A204.1 (cell line): ENCODE measurements around the gene SYCE3.
"Not testable (repeated sequence)": the region's sequence is repeated elsewhere in the genome, so short reads cannot be mapped to it uniquely, and the experiment has no call there.

ENCODE experiments used
- FAIRE-seq: peaks from 2 replicates; lab custom pipeline; 2012; peaks lifted over from hg19 to GRCh38; lab: Jason Lieb, UNC

The SYCE3 gene, protein sequence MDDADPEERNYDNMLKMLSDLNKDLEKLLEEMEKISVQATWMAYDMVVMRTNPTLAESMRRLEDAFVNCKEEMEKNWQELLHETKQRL

DNA sequence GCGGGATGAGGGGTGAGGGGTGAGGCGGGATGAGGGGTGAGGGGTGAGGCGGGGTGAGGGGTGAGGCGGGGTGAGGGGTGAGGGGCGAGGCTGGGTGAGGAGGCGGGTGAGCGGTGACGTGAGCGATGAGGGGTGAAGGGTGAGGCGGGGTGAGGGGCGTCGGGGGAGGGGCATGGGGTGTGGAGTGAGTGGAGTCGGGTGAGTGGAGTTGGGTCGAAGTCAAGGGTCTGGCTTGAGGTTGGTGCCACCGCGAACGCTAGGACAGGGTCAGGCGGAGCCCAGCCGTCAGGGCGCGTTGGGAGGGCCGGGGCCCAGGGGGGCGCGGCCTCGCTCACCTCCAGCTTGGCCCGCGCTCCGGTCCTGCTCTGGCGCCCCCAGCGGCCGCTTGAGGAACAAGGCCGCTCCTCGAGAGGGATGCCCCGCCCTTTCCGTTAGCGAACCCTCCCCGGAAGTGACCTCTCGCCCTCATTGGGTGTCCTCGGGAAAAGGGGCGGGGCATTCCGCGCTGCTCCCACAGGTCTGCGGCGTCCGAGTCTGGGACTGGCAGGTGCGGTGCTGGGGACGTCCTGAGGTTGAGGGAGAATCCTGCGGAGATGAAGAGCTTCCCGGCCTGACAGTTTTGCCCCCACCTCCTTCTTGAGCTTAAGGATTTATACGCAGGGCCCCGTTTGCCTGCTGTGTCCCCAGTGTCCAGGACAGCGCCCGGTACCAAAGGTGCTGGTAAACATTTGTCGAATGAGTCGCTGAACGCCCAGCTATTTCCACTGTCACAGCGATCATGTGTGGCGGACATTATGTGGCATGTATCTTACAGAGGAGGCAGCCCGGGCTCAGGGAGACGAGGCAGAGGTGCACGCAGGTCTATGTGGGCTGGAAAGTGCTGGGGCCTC, at the start of gene SYCE3:
SYCE3 (minus strand) TSS at position 397 of the 890 bp plus-strand sequence. CDS start 6,514 bp downstream, outside the sequence.
- peak; percentile 58 for FAIRE-seq

DNA sequence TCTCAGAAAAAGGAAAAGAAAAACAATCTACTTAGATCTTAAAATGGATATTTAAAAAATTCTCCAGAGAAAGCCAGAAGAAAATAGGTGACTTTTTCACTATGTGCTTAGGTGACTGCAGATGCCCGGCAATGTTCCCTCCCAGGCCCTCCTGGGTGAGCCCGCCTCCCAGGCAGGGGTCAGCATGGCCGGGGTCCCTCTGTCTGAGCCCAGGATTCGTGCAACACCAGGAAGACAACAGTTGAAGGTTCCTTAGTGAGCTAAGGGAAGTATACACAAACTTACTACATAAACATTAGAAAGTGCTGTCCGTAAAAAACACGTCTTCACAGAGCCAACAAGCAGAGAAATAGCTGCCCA, 49.4 kb upstream of the SYCE3 start:
- FAIRE-seq: no peak

DNA sequence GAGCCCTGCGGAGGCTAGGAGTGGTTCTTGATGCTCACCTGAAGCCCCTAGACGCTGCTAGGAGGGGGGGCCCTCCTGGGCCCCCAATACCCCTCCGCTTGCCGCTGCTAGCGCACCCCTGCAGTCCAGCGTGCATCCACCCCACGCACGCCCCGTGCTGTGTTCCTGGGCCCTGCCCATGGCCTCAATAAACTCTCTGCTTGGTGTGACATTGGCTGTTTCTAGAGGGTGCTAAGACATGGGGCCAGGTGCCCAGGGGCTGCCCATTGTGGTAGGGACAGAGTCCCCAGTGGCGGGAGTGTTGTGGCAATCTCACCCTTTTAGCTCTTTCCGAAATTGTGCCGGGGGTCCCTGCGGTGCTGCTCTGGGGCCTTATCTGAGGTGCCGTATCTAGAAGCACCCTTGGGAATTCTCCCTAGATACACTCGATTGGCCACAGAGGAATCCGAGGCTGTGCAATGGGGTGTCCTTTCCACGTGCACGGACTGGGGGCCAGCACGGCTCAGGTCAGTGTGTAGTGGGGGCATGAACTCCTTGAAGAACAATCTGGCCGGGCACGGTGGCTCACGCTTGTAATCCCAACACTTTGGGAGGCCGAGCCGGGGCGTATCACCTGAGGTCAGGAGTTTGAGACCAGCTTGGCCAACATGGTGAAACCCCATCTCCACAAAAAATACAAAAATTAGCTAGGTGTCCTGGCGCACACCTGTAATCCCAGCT, 48.8 kb upstream of the SYCE3 start:
- FAIRE-seq: no peak

DNA sequence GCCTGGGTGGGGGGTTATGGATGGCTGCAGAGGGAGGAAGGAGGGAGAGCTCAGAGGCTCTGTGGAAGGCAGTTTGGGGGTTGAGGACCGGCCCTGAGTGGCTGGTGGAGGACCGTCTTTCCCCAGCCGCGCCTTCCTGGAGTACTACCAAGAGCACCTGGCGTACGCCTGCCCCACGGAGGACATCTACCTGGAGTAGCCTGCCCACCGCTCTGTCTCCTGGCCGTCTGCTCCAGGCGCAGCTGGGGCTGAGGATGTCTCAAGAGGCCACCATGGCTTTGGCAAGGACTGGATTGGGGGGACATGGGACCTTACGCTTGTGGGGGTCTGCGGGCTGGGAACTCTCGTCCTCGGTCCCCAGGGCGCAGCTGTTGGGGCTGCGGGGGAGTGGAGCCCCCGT, 47.9 kb upstream of the SYCE3 start:
- FAIRE-seq: no peak

DNA sequence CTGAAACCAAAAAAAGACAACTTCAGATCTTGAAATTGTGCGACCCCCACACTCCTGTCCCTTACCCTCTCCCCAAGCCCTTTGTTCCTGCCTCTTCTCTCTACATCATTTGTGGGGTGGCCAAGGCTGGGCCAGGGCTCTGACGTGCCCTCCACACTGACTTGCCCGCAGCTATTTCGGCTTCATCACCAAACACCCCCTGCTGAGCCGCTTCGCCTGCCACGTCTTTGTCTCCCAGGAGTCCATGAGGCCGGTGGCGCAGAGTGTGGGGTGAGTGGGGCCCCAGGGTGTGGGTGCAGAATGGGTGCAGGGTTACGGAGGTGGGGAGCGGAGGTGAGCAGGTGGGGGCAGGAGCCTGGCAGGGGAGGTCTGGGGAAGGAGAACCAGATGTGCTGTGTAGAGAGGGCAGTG, 47.3 kb upstream of the SYCE3 start:
- no peak for FAIRE-seq

DNA sequence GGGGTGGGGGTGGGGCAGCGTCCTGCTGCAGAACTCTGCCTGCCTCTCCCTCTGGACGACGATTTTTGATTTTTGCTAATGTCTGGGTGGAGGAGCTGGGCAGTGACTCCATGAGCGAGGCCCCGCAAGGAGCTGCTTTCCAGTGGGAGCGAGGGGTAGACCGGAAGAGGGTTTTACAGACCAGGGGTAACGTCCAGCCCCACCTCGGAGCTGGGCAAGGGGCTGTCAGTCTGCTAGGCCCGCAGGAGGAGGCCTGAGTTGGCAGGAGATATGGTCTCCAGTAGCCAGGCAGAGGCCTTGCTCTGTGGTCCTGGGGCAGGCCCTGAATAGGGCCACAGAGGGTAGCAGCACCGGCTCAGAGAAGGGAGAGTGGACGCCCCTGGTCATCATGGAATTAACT, 46.9 kb upstream of the SYCE3 start:
- no peak for FAIRE-seq

DNA sequence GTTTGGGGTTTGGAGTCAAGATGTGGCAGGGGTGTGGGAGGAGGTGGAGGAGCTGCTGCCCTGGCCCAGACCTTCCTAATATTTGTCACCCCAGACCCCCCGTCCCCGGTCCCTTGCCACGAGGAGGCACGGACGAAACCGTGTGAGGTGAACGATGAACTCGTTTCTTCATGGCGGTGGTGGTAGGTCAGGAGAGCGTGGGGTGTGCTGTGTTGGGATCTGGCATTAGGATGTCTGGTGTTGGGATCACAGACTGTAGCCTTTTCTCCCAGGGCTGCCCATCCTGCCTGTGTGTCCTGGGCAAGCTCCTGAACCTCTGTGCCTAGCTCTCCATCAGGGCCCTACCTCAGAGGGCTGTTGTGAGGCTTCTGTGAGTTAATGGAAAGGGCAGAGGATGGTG, 46.3 kb upstream of the SYCE3 start:
- no peak for FAIRE-seq

DNA sequence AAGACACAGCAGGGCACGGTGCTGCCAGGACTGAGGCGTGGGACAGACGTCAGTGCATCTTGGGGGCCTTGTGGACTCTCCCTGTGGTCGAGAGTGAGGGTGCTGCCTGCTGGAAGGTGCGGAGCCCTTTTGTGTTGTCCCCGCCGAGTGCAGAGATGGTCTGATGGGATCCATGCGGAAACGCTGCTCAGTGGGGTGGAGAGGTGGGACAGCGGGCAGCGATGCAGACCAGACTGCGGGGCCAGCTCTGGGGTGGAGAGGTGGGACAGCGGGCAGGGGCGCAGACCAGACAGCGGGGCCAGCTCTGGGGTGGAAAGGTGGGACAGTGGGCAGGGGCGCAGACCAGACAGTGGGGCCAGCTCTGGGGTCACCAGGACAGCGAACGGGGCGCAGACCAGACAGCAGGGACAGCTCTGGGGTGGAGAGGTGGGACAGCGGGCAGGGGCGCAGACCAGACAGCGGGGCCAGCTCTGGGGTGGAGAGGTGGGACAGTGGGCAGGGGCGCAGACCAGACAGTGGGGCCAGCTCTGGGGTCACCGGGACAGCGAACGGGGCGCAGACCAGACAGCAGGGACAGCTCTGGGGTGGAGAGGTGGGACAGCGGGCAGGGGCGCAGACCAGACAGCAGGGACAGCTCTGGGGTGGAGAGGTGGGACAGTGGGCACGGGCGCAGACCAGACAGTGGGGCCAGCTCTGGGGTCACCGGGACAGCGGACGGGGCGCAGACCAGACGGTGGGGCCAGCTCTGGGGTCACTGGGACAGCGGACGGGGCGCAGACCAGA, 45.5 kb upstream of the SYCE3 start:
- FAIRE-seq: not testable (repeated sequence)

DNA sequence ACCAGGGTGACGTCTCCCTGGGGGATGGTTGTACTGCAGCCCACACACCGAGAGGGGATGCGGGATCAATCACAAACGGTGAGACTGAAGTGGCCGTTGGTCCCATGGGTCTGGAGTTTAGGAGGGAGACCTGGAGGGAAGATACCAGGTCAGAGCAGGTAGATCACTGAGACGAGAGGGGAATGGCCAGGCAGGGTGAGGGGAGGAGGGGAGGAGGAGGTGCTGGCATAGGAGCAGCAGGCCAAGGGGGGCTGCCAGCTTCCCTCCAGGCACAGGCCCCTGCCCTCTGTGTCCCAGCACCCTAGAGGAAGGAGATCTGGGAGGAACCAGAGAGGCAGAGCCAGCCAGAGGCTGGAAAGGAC, 44.9 kb upstream of the SYCE3 start:
- FAIRE-seq: no peak

DNA sequence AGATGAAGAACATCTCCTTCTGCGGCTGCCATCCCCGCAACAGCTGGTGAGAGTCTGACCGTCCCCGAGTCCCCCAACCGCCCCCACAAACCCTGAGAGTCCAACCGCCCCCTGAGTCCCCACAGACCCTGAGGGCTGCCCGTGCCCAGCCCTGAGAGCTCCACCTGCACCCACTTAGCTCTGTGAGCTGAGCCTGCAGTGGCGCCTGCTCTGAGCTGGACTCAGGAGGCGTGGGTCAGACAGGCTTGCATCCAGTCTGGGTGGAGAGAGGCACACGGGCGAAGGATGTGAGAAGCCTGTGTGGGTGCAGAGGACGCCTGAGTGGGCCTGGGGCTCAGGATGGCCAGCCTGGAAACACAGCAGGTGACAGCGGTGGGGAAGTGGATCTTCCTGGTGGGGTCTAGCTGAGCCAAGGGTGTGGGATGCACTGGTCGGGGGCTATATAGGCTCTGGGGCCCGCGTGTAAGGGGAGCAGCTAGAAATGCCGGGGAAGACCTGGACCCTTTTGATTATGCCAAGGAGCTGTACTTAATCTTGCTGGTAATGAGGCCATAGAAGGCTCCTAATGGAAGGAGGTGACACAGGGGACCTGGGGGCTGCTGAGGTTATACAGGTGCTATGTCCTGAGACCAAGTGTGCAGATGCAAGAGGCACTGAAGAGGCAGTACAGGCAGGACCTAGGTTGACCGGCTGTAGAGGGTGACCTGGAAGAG, 44.4 kb upstream of the SYCE3 start:
- no peak for FAIRE-seq

DNA sequence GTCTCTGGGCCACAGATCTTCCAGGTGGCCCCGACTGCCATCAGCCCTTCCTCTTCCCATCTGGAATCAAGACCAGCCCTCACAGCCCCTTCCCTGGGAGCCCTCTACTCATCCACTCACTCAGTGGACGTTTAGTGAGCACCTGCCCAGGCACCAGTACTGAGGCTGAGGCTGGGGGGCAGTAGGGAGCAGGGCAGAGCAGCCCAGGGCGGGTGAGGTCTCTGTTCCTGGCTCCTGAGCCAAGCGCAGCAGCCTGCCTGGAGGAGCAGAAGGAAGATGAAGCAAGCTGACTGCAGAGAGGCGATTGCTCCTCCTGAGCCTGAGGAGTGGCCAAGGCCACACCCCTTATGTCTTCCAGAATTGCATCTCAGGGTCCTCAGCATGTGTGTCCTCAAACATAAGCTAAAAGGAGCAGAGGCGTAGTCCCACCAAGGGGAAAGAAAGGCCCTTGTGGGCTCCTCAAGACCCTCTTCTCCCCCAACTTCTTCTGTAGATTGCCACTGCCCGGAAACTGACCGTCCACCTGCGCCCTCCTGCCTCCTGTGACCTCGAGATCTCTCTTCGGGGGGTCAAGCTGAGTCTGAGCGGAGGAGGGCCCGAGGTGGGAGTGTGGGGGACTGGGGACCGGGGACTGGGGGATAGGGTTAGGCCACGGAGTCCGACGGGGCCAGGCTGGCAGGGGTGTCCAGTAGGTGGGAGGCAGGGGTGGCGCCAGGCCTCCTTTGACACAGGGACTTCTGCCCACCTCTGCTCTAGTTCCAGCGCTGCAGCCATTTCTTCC, 43.6 kb upstream of the SYCE3 start:
- FAIRE-seq: no peak

DNA sequence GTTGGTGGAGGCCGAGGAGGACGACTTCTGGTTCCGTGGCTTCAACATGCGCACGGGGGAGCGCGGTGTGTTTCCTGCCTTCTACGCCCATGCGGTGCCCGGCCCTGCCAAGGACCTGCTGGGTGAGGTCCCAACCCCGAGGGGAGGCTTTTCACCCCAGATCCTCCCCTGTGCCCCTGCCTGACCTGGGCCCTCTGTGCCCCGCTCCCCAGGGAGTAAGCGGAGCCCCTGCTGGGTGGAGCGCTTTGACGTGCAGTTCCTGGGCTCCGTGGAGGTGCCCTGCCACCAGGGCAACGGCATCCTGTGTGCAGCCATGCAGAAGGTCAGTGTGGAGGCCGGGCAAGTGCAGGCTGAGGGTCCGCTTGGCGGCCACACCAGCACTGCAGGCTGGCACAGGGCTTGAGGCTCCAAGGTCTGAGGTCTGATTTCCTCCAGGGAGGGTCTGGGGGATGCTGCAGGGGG, 42.9 kb upstream of the SYCE3 start:
- FAIRE-seq: no peak

DNA sequence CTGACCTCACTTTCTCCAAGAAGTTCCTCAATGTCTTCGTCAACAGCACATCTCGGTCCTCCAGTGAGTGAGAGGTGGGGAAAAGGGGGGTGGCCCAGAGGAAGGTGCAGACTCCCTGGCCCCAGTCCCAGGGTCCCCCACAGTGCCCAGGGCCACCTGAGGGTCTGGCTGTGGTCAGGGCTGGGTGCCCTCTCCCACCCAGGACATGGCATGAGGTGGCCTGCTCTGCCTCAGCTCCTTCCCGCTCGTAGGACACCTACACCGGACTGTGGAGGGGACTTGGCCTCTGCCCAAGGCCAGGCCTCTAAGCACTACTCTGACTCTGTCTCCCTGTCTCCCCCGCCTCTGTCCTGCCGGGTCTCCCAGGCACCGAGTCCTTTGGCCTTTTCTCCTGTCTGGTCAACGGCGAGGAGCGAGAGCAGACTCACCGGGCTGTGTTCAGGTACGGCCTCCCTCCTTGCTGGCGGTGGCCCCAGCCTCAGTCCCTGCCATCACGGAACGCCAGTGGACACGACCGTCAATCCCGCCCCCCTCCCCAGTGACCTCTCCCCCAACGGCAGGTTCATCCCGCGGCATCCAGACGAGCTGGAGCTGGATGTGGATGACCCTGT, 42.4 kb upstream of the SYCE3 start:
- no peak for FAIRE-seq

DNA sequence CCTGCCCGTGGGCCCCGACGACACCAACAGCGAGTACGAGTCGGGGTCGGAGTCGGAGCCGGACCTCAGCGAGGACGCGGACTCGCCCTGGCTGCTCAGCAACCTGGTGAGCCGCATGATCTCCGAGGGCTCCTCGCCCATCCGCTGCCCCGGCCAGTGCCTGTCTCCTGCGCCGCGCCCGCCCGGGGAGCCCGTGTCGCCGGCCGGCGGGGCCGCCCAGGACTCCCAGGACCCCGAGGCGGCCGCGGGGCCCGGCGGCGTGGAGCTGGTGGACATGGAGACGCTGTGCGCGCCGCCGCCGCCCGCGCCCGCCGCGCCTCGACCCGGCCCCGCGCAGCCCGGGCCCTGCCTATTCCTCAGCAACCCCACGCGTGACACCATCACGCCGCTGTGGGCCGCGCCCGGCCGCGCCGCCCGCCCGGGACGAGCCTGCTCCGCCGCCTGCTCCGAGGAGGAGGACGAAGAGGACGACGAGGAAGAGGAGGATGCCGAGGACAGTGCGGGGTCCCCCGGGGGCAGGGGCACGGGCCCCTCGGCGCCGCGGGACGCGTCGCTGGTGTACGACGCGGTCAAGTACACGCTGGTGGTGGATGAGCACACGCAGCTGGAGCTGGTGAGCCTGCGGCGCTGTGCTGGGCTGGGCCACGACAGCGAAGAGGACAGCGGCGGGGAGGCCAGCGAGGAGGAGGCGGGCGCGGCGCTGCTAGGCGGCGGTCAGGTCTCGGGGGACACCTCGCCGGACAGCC, 41.7 kb upstream of the SYCE3 start:
- FAIRE-seq: no peak

DNA sequence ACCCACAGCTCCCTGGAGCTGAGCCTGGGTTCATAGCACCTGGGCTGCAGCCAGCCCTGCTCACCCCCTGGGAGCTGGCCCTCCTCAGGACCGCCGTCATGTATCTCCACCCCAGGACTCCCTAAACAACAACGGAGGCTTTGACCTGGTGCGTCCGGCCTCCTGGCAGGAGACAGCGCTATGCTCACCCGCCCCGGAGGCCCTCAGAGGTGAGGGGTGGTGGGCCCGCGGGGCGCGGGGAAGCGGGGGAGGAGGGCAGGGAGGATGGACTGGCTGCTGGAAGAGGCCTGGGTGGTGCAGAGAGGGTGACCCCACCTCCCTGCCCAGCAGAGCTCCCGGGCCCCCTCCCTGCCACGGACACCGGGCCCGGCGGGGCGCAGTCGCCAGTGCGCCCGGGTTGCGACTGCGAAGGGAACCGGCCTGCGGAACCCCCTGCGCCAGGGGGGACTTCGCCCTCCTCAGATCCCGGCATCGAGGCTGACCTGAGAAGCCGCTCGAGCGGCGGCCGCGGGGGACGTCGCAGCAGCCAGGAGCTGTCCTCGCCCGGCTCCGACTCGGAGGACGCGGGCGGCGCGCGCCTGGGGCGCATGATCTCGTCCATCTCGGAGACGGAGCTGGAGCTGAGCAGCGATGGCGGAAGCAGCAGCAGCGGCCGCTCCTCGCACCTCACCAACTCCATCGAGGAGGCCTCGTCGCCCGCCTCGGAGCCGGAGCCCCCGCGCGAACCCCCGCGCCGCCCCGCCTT, 41.0 kb upstream of the SYCE3 start:
- FAIRE-seq: no peak

DNA sequence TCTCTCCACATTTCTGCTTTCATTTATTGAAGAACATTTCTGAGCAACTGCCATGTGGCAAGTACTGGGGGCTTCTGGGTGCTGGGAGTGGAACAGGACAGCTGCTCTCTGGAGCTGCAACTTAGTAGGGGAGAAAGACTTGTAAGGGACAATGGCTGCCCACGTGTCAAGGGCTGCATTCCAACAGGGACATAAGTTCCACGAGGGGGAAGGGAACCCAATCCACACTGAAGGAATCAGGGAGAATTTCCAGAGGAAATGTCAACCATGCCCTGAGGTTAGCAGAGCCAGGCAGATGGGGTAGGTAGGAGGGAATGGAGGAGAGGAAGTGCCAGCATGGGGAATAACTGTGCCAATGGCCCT, 39.6 kb upstream of the SYCE3 start:
- no peak for FAIRE-seq

DNA sequence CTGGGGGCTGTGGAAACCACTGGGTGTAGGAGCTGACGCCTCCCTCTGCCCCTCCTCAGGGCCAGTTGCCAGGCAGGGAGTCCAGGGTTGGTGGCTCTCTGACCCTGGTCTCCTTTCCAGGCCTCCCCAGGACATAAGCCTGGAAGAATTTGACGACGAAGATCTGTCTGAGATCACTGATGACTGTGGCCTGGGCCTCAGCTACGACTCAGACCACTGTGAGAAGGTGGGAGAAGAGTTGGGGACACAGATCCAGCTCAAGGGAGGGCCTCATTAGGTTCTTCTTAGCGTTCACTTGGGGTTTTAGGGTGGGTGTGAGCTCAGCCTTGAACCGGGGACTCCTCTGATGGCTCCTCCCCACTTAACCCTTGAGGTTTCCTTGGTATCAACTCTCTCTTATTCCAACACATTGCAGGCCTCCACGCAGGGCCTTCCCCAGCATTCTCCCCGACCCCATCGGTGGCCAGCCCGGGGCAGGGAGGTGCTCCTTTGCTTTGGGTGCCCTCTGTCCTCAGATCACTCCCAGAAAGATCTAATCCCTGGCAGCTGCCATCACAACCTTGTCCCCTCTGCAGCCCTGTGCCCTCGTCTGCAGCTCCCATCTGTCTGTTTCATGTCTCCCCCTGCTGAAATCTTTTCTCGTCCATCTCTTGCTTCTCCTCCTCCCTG, 39.1 kb upstream of the SYCE3 start:
- no peak for FAIRE-seq

DNA sequence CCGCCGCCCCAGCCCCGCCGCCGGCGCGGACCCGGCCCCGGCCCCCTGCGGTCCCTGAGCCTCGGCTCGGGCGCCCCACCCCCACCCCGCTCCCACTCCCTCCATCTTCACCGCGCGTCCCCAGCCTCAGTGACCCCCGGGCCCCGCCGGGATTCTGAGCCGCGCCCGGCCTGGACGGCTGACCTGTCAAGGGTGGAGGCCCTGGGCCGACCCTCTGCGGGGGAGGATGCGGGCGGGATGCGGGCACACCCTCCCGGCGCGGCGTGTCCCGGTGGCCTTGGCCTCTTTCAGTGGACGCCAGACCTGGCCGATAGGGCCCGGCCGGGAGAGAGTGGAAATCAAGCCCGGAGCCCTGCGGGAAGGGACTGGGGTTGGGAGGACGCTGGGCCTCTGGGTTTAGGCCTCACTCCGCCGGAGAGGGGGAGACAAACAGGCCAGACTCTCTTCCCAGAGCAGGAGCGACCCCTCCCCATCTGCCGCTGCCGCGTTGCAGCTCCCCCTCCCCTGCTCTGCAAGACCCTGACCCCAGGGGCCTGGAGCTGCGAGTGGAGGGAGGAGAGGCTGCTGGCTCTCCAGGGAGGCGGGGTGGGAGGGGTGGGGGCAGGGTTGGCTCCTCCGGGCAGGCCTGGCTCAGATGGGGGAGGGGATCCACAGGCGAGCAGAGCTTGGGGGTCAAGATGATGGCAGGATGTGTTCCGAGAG, 38.4 kb upstream of the SYCE3 start:
- FAIRE-seq: no peak
